Fibroblast of the aortic adventitia (primary cell): Measurements from ENCODE around the gene KCNJ14. TPM values are rescaled to one million over a fixed set of nuclear protein-coding genes. Genes with fewer than 3 reads are reported as not detected.

ENCODE experiments used
- DNase-seq: peaks from one replicate; pipeline ENCODE4 v3.0.0-alpha.2; 2010; ENCODE audit warnings: low read depth
- H3K4me3 ChIP-seq: 2 replicates; pipeline ENCODE4 v1.5.1; 2011; ENCODE audit warnings: low read depth, mild to moderate bottlenecking, control low read depth, low read length, moderate library complexity
- CTCF ChIP-seq: IDR thresholded peaks from 2 replicates; pipeline ENCODE4 v1.5.1; 2011; ENCODE audit warnings: mild to moderate bottlenecking, low read length, control low read depth, inconsistent platforms; ENCODE audit not compliant: insufficient read depth
- total RNA-seq: library from RNA; depleted of rRNA; stranded (reverse); fragments of >200 nt; gene quantifications from 2 replicates; pipeline ENCODE4 v1.2.3, GENCODE V29; 2012; ENCODE audit warnings: low replicate concordance

Gene KCNJ14
- total RNA-seq, 1 donor: 0.54 TPM

GRCh38 chr19:48469289-48469881, 14.0 kb downstream of the KCNJ14 start, which contains the start of gene CYTH2:
Gene CYTH2, plus strand, starts transcription at chr19:48469369. Its CDS starts 139 bp downstream, at chr19:48469508.
- DNase-seq: peak; percentile 77
- no peak for TF ChIP-seq CTCF
- H3K4me3 ChIP-seq: peak within 1 kb of the TSS; percentile 85

GRCh38 chr19:48469934-48470680, 14.7 kb downstream of the KCNJ14 start:
- H3K4me3 ChIP-seq: peak overlapping the region; percentile 85
- no peak for DNase-seq
- no peak for TF ChIP-seq CTCF

- peak overlapping the region; percentile 3 for H3K4me3 ChIP-seq
- no peak for TF ChIP-seq CTCF
- no peak for DNase-seq
Measured at GRCh38 chr19:48470856-48471255, 15.5 kb downstream of the KCNJ14 start.

GRCh38 chr19:48471836-48472235, 16.5 kb downstream of the KCNJ14 start:
- DNase-seq: no peak
- no peak overlapping the region for H3K4me3 ChIP-seq
- no peak for TF ChIP-seq CTCF

GRCh38 chr19:48473161-48473966, 18.0 kb downstream of the KCNJ14 start:
- DNase-seq: no peak
- TF ChIP-seq CTCF: no peak
- no peak overlapping the region for H3K4me3 ChIP-seq

- DNase-seq: no peak
- H3K4me3 ChIP-seq: no peak overlapping the region
- TF ChIP-seq CTCF: no peak
Measured at GRCh38 chr19:48474084-48474592, 18.8 kb downstream of the KCNJ14 start.
